PC-3 (cell line): ENCODE data around the gene RIN2. TPM values are rescaled to one million over a fixed set of nuclear protein-coding genes. Genes with fewer than 3 reads are reported as not detected.
"Not testable (repeated sequence)": the region's sequence is repeated elsewhere in the genome, so short reads cannot be mapped to it uniquely, and the experiment has no call there.

Source experiments
- ATAC-seq: fragments of 200-7000 bp; cut with Tn5 transposase; 2 replicates; pipeline ENCODE4 v1.9.1; 2020; ENCODE audit warnings: mild to moderate bottlenecking, moderate library complexity
- BruUV-seq: library from RNA; stranded (reverse); fragments of 400-500 nt; replicated peaks from 2 replicates; lab custom pipeline; 2021; lab: Mats Ljungman, UMichigan
- CTCF ChIA-PET: fragments of 300-600 bp; sonication (Branson Sonifier 250); formaldehyde crosslinking; loops from one replicate; lab custom pipeline; 2022; ENCODE audit warnings: antibody characterized with exemption; lab: Charles Lee
- POLR2A ChIA-PET: fragments of 300-600 bp; sonication (Branson Sonifier 250); formaldehyde crosslinking; loops from one replicate; lab custom pipeline; 2022; ENCODE audit warnings: antibody characterized with exemption; ENCODE audit not compliant: unreplicated experiment; lab: Charles Lee
- DNase-seq: peaks from one replicate; pipeline ENCODE4 v3.0.0-alpha.2; 2015
- H2AFZ ChIP-seq: fragments of 300-600 bp; sonication (generic); 2 replicates; pipeline ENCODE4 v1.6.0; 2016; ENCODE audit warnings: antibody characterized with exemption, low read length
- H3F3A ChIP-seq: fragments of 300-600 bp; sonication (generic); one replicate; pipeline ENCODE4 v1.6.0; 2017; ENCODE audit warnings: antibody characterized with exemption, low read length, control low read depth, mild to moderate bottlenecking; ENCODE audit not compliant: unreplicated experiment
- H3K27ac ChIP-seq: fragments of 300-600 bp; sonication (generic); 2 replicates; pipeline ENCODE4 v1.5.1; 2016; ENCODE audit warnings: mild to moderate bottlenecking, low read length
- H3K27me3 ChIP-seq: fragments of 300-600 bp; sonication (generic); 2 replicates; pipeline ENCODE4 v1.6.1; 2016; ENCODE audit warnings: low read length, mixed read lengths
- H3K36me3 ChIP-seq: fragments of 300-600 bp; sonication (generic); 2 replicates; pipeline ENCODE4 v1.6.1; 2016; ENCODE audit warnings: low read depth, mixed run types, low read length, mixed read lengths
- H3K4me1 ChIP-seq: fragments of 300-600 bp; sonication (generic); 2 replicates; pipeline ENCODE4 v1.5.1; 2016; ENCODE audit warnings: low read length; ENCODE audit not compliant: insufficient read depth
- H3K4me2 ChIP-seq: fragments of 300-600 bp; sonication (generic); 2 replicates; pipeline ENCODE4 v1.6.0; 2016; ENCODE audit warnings: low read length
- H3K4me3 ChIP-seq: fragments of 300-600 bp; sonication (generic); 2 replicates; pipeline ENCODE4 v1.5.1; 2016; ENCODE audit warnings: mild to moderate bottlenecking, low read length, mixed read lengths
- H3K79me2 ChIP-seq: fragments of 300-600 bp; sonication (generic); 2 replicates; pipeline ENCODE4 v1.6.1; 2017; ENCODE audit warnings: low read length, mixed read lengths
- H3K9ac ChIP-seq: fragments of 300-600 bp; sonication (generic); 2 replicates; pipeline ENCODE4 v1.6.0; 2016; ENCODE audit warnings: mild to moderate bottlenecking, low read length
- H3K9me2 ChIP-seq: fragments of 300-600 bp; sonication (generic); replicated peaks from 2 replicates; pipeline ENCODE4 v1.6.1; 2016; ENCODE audit warnings: mixed run types, low read length, mixed read lengths
- H3K9me3 ChIP-seq: fragments of 300-600 bp; sonication (generic); 2 replicates; pipeline ENCODE4 v1.6.1; 2016; ENCODE audit warnings: low read length, mixed read lengths
- H4K20me1 ChIP-seq: fragments of 300-600 bp; sonication (generic); 2 replicates; pipeline ENCODE4 v1.6.1; 2016; ENCODE audit warnings: low read length, mixed read lengths
- EZH2 ChIP-seq: fragments of 300-600 bp; sonication (generic); IDR thresholded peaks from one replicate; pipeline ENCODE4 v1.6.1; 2017; ENCODE audit warnings: antibody characterized with exemption, mild to moderate bottlenecking, low read length; ENCODE audit not compliant: unreplicated experiment
- EZH2phosphoT487 ChIP-seq: fragments of 300-600 bp; sonication (generic); IDR thresholded peaks from 2 replicates; pipeline ENCODE4 v1.6.1; 2018; ENCODE audit warnings: mild to moderate bottlenecking, antibody characterized with exemption, low read length, borderline replicate concordance
- intact Hi-C: fragments of 100-400 bp; cut with micrococcal nuclease; formaldehyde crosslinking; loops from 2 replicates; pipeline ENCODE4 v1.9.0; 2023
- total RNA-seq: library from RNA; depleted of rRNA; stranded (reverse); fragments of >200 nt; gene quantifications from 2 replicates; pipeline ENCODE4 v1.2.3, GENCODE V29; 2014
- TF ChIP-seq, protein P1 (sequence below): fragments of 300-600 bp; sonication (generic); conservative IDR thresholded peaks from 2 replicates; pipeline ENCODE4 v1.5.1; 2017; ENCODE audit warnings: antibody characterized with exemption, low read depth, mild to moderate bottlenecking, low read length

The RIN2 gene
- total RNA-seq, 1 experiment from 2014 or later = 69.8 TPM

DNA sequence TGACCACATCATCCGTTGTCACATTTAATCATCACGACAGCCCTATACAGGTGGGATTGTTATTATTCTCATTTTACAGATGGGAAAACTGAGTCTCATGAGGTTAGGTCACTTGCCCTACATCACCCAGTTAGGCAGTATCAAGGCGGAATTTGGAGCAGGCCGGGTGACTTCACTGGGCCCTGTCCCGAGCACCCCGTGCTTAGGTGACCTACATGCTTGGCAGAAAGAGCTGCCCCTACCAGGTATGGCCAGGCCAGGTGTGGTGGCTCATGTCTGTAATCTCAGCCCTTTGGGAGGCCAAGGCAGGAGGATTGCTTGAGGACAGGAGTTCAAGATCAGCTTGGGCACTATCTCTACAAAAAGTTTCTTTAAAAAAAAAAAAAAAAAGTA lies 44.0 kb downstream of the RIN2 start:
- 0 out of 2 replicates have a peak overlapping the region, but pooled peaks have one; percentile 15 for H3K9ac ChIP-seq
- TF ChIP-seq EZH2phosphoT487 (no peak), EZH2 (no peak)
- TF ChIP-seq, protein P1, sequence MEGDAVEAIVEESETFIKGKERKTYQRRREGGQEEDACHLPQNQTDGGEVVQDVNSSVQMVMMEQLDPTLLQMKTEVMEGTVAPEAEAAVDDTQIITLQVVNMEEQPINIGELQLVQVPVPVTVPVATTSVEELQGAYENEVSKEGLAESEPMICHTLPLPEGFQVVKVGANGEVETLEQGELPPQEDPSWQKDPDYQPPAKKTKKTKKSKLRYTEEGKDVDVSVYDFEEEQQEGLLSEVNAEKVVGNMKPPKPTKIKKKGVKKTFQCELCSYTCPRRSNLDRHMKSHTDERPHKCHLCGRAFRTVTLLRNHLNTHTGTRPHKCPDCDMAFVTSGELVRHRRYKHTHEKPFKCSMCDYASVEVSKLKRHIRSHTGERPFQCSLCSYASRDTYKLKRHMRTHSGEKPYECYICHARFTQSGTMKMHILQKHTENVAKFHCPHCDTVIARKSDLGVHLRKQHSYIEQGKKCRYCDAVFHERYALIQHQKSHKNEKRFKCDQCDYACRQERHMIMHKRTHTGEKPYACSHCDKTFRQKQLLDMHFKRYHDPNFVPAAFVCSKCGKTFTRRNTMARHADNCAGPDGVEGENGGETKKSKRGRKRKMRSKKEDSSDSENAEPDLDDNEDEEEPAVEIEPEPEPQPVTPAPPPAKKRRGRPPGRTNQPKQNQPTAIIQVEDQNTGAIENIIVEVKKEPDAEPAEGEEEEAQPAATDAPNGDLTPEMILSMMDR = no peak
- H3K27ac ChIP-seq = peak overlapping the region; percentile 52
- intact Hi-C loops = loop anchor here (1.0 kb wide), 4 partner anchors 18 to 114 kb away; no protein-coding TSS in a partner anchor
- H3K4me3 ChIP-seq = no peak overlapping the region
- DNase-seq (no peak), ATAC-seq (no peak; the same call in 1 of the 2 replicates)
- peaks cover 23% of the 10 kb centered on the region for H3K4me1 ChIP-seq
- H3K9me3 ChIP-seq = no peaks in the 10 kb centered on the region
- BruUV-seq = TSS peak; percentile 40
- no peaks in the 10 kb centered on the region for H3K9me2 ChIP-seq
- no peaks in the 10 kb centered on the region for H3K79me2 ChIP-seq
- no peaks in the 10 kb centered on the region for H3K27me3 ChIP-seq
- H2AFZ ChIP-seq = no peak overlapping the region
- ChIA-PET POLR2A (no interaction called here), CTCF (interaction anchor here (0.6 kb wide), 1 partner anchor 85 kb away, joined by 3 read pairs; no protein-coding TSS in a partner anchor)
- no peaks in the 10 kb centered on the region for H3F3A ChIP-seq
- no peaks in the 10 kb centered on the region for H4K20me1 ChIP-seq
- H3K36me3 ChIP-seq = no peaks in the 10 kb centered on the region
- H3K4me2 ChIP-seq = no peak overlapping the region

DNA sequence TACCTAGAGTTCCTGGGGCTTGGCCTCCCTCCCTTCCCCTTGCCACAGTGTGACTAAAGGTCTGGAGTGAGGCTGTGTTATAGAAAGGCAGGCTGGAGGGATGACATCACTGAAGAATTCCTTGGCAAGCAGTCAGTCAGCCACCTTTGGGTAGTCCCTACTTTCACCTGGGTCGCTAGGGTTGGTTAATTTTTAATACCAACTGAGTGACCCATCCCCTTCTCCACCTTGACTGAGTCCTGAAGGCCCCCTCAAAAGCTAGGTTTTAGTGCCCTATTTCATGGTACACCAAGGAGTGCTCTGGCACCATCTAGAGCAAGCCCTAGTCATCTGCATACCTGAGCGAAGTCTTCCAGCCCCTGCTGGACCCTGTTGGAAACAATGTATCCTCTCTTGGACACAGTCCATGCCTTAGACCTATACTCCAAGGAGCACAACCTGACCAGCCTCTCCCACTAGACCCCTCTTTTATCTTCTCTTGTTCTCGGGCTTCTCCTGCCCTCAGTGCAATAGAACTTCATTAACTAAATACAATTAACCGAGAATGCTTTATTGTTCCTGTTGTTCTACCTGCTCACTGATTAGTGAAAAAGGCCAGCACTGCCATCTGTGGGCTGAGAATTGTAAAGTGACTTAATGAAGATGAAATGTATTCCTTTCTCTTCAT lies 44.6 kb downstream of the RIN2 start:
- BruUV-seq = no TSS peak
- Histone ChIP-seq H3K27ac (peak overlapping the region; percentile 52), H3K27me3 (no peaks in the 10 kb centered on the region), H3K36me3 (no peaks in the 10 kb centered on the region), H3K4me3 (no peak overlapping the region), H2AFZ (no peak overlapping the region), H3K9me3 (no peaks in the 10 kb centered on the region), H3K4me2 (peak overlapping the region; percentile 14; the same call in 1 of the 2 replicates), H3K4me1 (peaks cover 28% of the 10 kb centered on the region), H4K20me1 (no peaks in the 10 kb centered on the region), H3K79me2 (no peaks in the 10 kb centered on the region), H3K9me2 (no peaks in the 10 kb centered on the region), H3F3A (no peaks in the 10 kb centered on the region), H3K9ac (no peak overlapping the region)
- peak; percentile 88 for ATAC-seq
- ChIA-PET POLR2A (no interaction called here), CTCF (interaction anchor here (0.6 to 1.0 kb wide), 2 partner anchors 77 to 84 kb away, joined by 3 to 4 read pairs; no protein-coding TSS in a partner anchor)
- DNase-seq = peak; percentile 87
- intact Hi-C loops = loop anchor here (1.0 kb wide), 6 partner anchors 18 to 174 kb away; no protein-coding TSS in a partner anchor
- TF ChIP-seq EZH2 = no peak
- TF ChIP-seq, protein P1 = peak; percentile 84

DNA sequence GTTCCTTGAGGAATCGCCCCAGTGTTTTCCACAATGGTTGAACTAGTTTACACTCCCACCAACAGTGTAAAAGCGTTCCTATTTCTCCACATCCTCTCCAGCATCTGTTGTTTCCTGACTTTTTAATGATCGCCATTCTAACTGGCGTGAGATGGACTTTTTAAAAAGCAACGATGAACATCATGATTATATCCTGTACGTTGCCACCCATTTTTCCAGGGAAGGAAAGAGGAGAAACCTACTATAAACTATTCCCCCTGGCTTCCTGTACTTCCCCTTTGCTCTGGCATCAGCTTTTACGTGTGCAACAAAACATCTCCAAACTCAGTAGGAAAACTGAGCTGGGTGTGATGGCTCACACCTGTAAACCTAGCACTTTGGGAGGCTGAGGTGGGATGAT lies 48.2 kb downstream of the RIN2 start:
- ATAC-seq, H2AFZ ChIP-seq, H3F3A ChIP-seq, H3K4me3 ChIP-seq, DNase-seq, CTCF ChIA-PET, BruUV-seq, H3K27me3 ChIP-seq, intact Hi-C loops, H3K79me2 ChIP-seq, H3K9me3 ChIP-seq, H3K4me2 ChIP-seq, H4K20me1 ChIP-seq, H3K36me3 ChIP-seq, H3K9me2 ChIP-seq, H3K9ac ChIP-seq: not testable (repeated sequence)
- POLR2A ChIA-PET = interaction anchor here (0.7 kb wide), 1 partner anchor 94 kb away, joined by 9 read pairs; no protein-coding TSS in a partner anchor
- peak overlapping the region; percentile 32 for H3K27ac ChIP-seq
- H3K4me1 ChIP-seq = peaks cover 29% of the 10 kb centered on the region
